HL-60/S4 treated with retinoic acid at 250 ng/mL for 4 days and 3 days (cell line): ENCODE results near the gene DYNC1LI1.

Source experiments
- in situ Hi-C: fragments of 300-500 bp; cut with MboI; formaldehyde crosslinking; loops from 2 replicates; pipeline ENCODE4 v1.7.0; 2022; ENCODE audit warnings: low sequenced_read_pairs

Gene DYNC1LI1

GRCh38 chr3:32495085-32495484 is 75.6 kb downstream of the DYNC1LI1 start:
- in situ Hi-C loops, result no loop called here

- in situ Hi-C loops, result no loop called here
These were observed 76.9 kb downstream of the DYNC1LI1 start for GRCh38 chr3:32493437-32494414.

GRCh38 chr3:32492684-32493436 is 77.8 kb downstream of the DYNC1LI1 start:
- in situ Hi-C loops, result no loop called here

GRCh38 chr3:32488474-32489008 is 82.1 kb downstream of the DYNC1LI1 start:
- in situ Hi-C loops, result no loop called here

- in situ Hi-C loops, result no loop called here
These were observed 82.7 kb downstream of the DYNC1LI1 start for GRCh38 chr3:32487781-32488473.

GRCh38 chr3:32484436-32484835 is 86.2 kb downstream of the DYNC1LI1 start:
- in situ Hi-C loops, result no loop called here

- in situ Hi-C loops, result no loop called here
These were observed 86.9 kb downstream of the DYNC1LI1 start for GRCh38 chr3:32483772-32484171.

GRCh38 chr3:32482693-32483092 is 88.0 kb downstream of the DYNC1LI1 start:
- in situ Hi-C loops, result no loop called here

- in situ Hi-C loops, result no loop called here
These were observed 88.6 kb downstream of the DYNC1LI1 start for GRCh38 chr3:32481791-32482631.

- in situ Hi-C loops, result no loop called here
These were observed 90.1 kb downstream of the DYNC1LI1 start for GRCh38 chr3:32480604-32481003.
